IPS DF 6.9 (cell line): Measurements from ENCODE around the gene TUBA3D.
"Not testable (repeated sequence)": the region's sequence is repeated elsewhere in the genome, so short reads cannot be mapped to it uniquely, and the experiment has no call there.

Source experiments
- DNase-seq: peaks from one replicate; pipeline ENCODE4 v3.0.0-alpha.2; 2013; ENCODE audit warnings: low read depth, low spot score
- H3K27ac ChIP-seq: one replicate; pipeline ENCODE4 v1.5.1; 2013; ENCODE audit warnings: low read length, control low read depth
- H3K27me3 ChIP-seq: 2 replicates; pipeline ENCODE4 v1.6.1; 2013; ENCODE audit warnings: mild to moderate bottlenecking, low read length; ENCODE audit not compliant: control insufficient read depth, insufficient read depth
- H3K36me3 ChIP-seq: 2 replicates; pipeline ENCODE4 v1.6.1; 2013; ENCODE audit warnings: low read length; ENCODE audit not compliant: control insufficient read depth, insufficient read depth
- H3K4me1 ChIP-seq: 2 replicates; pipeline ENCODE4 v1.6.1; 2013; ENCODE audit warnings: low read length; ENCODE audit not compliant: control insufficient read depth, insufficient read depth
- H3K4me3 ChIP-seq: 2 replicates; pipeline ENCODE4 v1.5.1; 2013; ENCODE audit warnings: mild to moderate bottlenecking, low read length
- H3K9me3 ChIP-seq: 2 replicates; pipeline ENCODE4 v1.6.1; 2013; ENCODE audit warnings: low read length, inconsistent platforms; ENCODE audit not compliant: control insufficient read depth, insufficient read depth
- WGBS: extraction: QIAGEN DNeasy Blood & Tissue Kit; methylation state at CpG from one replicate; pipeline ENCODE4 v1.1.7; 2013; ENCODE audit warnings: mixed read lengths, missing lambda C conversion rate; ENCODE audit not compliant: insufficient read length, insufficient coverage; 5-methylcytosine and 5-hydroxymethylcytosine counted together

TUBA3D gene

GRCh38 chr2:131475831-131476230 is at the start of gene TUBA3D:
TSS of gene TUBA3D (plus strand) at chr2:131476119. CDS start at chr2:131476200, 81 bp downstream.
- H3K27me3 ChIP-seq, result no peaks in the 10 kb centered on the region
- no peaks in the 10 kb centered on the region for H3K36me3 ChIP-seq
- no peak within 1 kb of the TSS for H3K4me3 ChIP-seq
- no peak for DNase-seq
- no peak within 1 kb of the TSS for H3K27ac ChIP-seq
- H3K9me3 ChIP-seq, result no peaks in the 10 kb centered on the region
- WGBS, result no CpG with 5 or more reads among the region's 27 CpGs
- no peaks in the 10 kb centered on the region; the same call in 1 of the 2 replicates for H3K4me1 ChIP-seq

- no peak overlapping the region for H3K4me3 ChIP-seq
- no peak overlapping the region for H3K27ac ChIP-seq
- no CpG with 5 or more reads among the region's 5 CpGs for WGBS
- H3K36me3 ChIP-seq, result no peaks in the 10 kb centered on the region
- H3K9me3 ChIP-seq, result no peaks in the 10 kb centered on the region
- DNase-seq, result no peak
- H3K4me1 ChIP-seq, result no peaks in the 10 kb centered on the region; the same call in 1 of the 2 replicates
- H3K27me3 ChIP-seq, result peaks cover 12% of the 10 kb centered on the region; the same call in 1 of the 2 replicates
These were observed 49.2 kb upstream of the TUBA3D start for GRCh38 chr2:131426727-131427126.

DNA sequence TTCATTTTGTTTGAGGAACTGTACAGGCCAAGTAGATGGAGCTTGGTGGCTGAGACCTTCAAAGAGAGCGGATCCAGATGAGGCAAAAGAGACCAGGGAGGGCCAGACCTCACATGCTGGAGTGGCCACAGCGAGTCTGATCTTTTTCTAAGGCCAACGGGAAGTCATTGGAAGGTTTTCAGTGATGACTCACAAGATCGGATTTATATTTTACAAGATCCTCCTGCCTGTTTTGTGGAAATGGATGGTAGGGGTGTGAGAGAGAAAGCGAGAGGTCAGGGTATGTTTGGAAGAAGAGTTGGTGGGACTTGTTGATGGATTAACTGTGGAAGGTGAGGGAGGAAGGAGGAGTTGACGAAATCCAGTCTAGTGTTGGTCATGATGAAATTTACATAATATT is 44.6 kb upstream of the TUBA3D start:
- no peaks in the 10 kb centered on the region for H3K9me3 ChIP-seq
- no peak overlapping the region for H3K4me3 ChIP-seq
- H3K36me3 ChIP-seq, result no peaks in the 10 kb centered on the region
- WGBS, result 100% methylated on average over 1 of the region's 6 CpGs
- no peak for DNase-seq
- H3K27me3 ChIP-seq, result no peaks in the 10 kb centered on the region; the same call in 1 of the 2 replicates
- H3K27ac ChIP-seq, result no peak overlapping the region
- no peaks in the 10 kb centered on the region for H3K4me1 ChIP-seq

DNA sequence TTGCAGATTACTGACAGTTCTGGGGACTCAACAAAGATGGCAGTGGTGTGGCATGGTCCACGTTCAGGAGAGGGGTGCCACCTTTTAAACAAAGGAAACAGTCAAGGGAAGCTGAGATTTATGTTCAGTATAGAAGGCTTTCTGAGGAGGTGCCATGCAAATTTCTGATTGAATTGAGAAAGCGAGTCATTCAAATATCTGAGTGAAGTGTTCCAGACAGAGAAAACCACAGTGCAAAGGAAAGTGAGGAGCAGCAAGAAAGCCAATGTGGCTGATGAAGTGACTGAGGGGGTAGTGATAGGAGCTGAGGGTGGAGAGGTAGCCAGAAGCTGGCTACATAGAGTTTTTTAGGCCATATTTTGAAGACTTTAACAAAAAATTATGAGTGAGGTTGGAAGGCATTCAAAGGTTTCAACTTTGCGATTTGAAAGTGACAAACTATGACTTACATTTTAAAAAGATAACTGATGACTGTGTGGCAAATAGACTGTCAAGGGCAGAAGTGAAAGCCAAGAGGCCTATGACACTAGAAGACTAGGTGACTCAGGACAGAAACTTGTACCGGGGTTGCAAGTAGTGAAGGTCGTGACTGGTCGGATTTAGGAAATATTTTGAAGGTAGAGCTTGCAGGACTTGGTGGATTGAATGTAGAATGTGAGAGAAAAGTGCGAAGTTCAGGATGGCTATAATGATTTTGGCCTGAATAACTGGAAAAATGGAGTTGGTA is 35.0 kb upstream of the TUBA3D start:
- H3K36me3 ChIP-seq, H3K4me3 ChIP-seq, DNase-seq, H3K9me3 ChIP-seq, H3K27ac ChIP-seq, H3K4me1 ChIP-seq, H3K27me3 ChIP-seq: not testable (repeated sequence)
- no CpG with 5 or more reads among the region's 7 CpGs for WGBS

DNA sequence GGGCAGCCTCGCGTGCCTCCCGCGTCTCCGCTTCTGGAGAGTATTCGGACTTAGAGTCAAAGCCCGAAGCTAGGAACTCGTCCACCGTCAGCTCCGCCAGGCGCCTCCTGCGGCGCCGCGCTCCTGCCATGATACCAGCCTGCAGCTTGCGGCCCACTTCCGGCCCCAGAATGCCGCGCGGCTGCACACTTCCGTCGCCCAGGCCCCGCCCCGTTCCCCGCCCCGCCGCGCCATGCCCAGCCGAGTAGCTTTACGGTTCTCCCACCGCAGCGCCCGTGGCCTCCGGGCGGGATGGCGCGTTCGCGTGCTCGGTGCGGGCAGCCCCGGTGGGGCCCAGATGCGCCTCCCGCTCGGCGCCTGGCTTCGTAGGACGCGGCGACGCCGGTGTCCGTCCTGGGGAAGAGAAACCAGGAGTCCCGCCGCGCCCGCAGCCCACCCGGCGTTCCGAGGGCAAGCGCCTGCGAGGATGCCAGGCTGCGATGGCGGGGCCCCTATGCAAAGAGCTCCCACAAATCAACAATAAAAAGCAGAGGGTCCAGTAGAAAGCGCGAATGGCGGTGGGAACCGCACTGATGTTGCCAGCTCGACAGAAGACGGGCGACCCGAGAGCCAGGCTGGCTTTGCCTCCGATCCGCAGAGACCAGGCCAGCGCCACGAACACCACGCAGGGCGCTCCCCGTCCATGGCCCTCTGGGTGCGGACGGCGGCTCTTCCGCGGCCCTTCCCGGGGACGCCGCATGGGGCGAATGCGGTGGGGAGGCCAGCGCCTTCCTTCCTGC is 31.0 kb upstream of the TUBA3D start:
- not testable (repeated sequence) for H3K27me3 ChIP-seq, H3K4me3 ChIP-seq, DNase-seq, H3K27ac ChIP-seq, H3K4me1 ChIP-seq, H3K36me3 ChIP-seq, H3K9me3 ChIP-seq
- no CpG with 5 or more reads among the region's 90 CpGs for WGBS

GRCh38 chr2:131445515-131445797 is 30.5 kb upstream of the TUBA3D start:
- H3K36me3 ChIP-seq, H3K27me3 ChIP-seq, H3K27ac ChIP-seq, H3K4me3 ChIP-seq, H3K9me3 ChIP-seq, H3K4me1 ChIP-seq, DNase-seq: not testable (repeated sequence)
- no CpG with 5 or more reads among the region's 21 CpGs for WGBS

DNA sequence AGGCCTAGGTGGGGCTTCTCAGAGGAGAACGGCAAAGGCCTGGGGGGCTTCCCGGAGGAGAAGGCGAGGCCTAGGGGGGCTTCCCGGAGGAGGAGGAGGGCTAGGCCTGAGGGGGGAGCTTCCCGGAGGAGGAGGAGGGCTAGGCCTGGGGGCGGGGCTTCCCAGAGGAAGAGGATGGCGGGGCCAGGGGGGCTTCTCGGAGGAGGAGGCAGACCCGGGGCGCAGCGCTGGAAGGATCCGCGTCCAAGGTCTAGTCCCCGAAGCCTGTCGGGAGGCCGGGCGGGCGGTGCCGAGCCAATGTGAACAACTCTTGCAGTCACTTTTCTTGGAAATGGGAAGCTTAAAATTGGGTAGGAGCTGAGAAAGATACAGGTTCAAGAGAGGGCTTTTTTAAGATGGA is 30.0 kb upstream of the TUBA3D start:
- no peaks in the 10 kb centered on the region for H3K36me3 ChIP-seq
- H3K27me3 ChIP-seq, result no peaks in the 10 kb centered on the region
- DNase-seq, result no peak
- WGBS, result no CpG with 5 or more reads among the region's 19 CpGs
- no peak overlapping the region for H3K27ac ChIP-seq
- no peak overlapping the region for H3K4me3 ChIP-seq
- H3K9me3 ChIP-seq, result no peaks in the 10 kb centered on the region
- no peaks in the 10 kb centered on the region; the same call in 1 of the 2 replicates for H3K4me1 ChIP-seq

GRCh38 chr2:131447981-131448380 is 27.9 kb upstream of the TUBA3D start:
- H3K36me3 ChIP-seq, H3K27ac ChIP-seq, H3K27me3 ChIP-seq, H3K9me3 ChIP-seq, H3K4me1 ChIP-seq, H3K4me3 ChIP-seq, DNase-seq: not testable (repeated sequence)
- no CpG with 5 or more reads among the region's 9 CpGs for WGBS

DNA sequence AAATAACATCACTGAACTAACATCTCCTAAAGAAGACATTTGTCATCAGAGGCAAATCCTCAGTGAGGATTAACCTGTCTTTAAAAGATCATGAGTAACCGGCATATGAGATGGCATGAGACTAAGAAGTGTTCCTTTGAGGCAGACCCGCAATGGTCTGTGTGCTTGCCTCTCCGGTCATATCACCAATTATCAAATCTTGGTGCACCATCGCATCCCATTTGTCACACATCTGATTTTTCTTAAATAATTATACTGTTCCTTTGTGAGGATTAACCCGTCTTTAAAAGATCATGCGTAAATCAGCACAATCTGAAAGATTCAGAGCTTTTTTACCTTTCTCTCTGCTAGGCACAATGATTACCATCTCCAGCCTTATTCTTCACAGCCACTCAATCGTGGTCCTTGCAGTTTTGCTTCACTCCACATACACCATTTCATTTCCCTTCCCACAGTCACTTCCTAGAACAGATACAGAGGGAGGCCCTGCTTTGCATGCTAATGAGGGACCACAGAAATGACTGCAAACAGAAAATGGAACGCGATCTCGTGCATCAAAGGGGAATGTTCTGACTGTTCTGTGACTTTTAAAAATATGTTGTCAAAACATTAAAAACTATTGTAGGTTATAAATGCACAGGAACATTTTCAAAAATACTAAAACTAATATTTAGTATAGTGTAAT is 24.5 kb upstream of the TUBA3D start:
- H3K9me3 ChIP-seq, H3K27me3 ChIP-seq, H3K4me3 ChIP-seq, DNase-seq, H3K4me1 ChIP-seq, H3K36me3 ChIP-seq, H3K27ac ChIP-seq: not testable (repeated sequence)
- WGBS, result no CpG with 5 or more reads among the region's 10 CpGs

GRCh38 chr2:131454914-131455313 is 21.0 kb upstream of the TUBA3D start:
- not testable (repeated sequence) for DNase-seq, H3K4me3 ChIP-seq
- no CpG with 5 or more reads among the region's 2 CpGs for WGBS

More at GRCh38 chr2:131454914-131455313, 21.0 kb upstream of the TUBA3D start:
- H3K27ac ChIP-seq, H3K9me3 ChIP-seq, H3K27me3 ChIP-seq, H3K4me1 ChIP-seq, H3K36me3 ChIP-seq: not testable (repeated sequence)
